NB4 (cell line): Measurements from ENCODE around the gene GLI1.
A peak's percentile ranks its signal among the peaks of the same experiment; 100 is the strongest.

Experiments used
- CTCF ChIP-seq: IDR thresholded peaks from one replicate; pipeline ENCODE4 v1.5.1; 2012; ENCODE audit warnings: low read depth, low read length
- MYC ChIP-seq: IDR thresholded peaks from 2 replicates; pipeline ENCODE4 v1.6.1; 2011; ENCODE audit warnings: low read depth, low read length
- POLR2A ChIP-seq: IDR thresholded peaks from 2 replicates; pipeline ENCODE4 v1.6.1; 2011; ENCODE audit warnings: mild to moderate bottlenecking; ENCODE audit not compliant: insufficient read length; ENCODE audit errors: extremely low read depth

DNA sequence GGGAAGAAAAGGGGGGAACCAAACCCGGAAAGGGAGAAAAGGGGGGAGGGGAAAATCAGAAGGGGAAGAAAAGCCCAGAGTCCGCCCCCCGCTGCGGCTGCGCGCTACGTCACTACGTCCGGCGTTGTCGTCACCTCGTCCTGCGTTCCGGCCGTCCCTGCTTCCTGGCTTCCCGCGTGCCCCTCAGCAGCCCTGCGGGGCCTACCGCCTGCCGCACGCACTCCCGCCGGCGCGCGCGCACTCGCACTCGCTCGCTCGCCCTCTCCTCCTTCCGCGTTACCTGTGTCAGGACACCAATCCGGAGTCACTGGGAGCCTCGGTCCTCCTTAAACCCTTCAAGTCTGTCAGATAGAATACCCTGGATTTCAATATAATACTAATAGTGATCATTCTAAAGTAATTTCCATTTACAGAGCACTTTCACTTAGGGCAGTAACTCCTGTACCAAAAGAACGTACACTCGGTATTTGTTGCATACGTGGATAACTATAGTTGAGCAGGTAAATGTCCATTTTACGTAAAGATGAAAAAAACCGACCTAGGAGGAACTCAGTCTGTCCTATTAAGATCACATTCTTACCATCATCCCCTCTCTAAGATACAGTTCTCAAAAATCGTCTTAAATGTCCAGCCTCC, 28.5 kb upstream of the GLI1 start, which contains the start of gene R3HDM2:
- TF ChIP-seq CTCF (no peak), POLR2A (peak; percentile 89), MYC (peak; percentile 96)
